ENCODE data around the gene PIH1D2. TPM values are rescaled to one million over a fixed set of nuclear protein-coding genes. Genes with fewer than 3 reads are reported as not detected.
"Not testable (repeated sequence)": the region's sequence is repeated elsewhere in the genome, so short reads cannot be mapped to it uniquely, and the experiment has no call there.

PIH1D2 gene
- total and polyA plus RNA-seq, 12 donors = 0.91 to 3.7 (median 2.2) TPM

- no peak for TF ChIP-seq POLR2A (IDR thresholded peaks at IDR 0.05)
- no peak for TF ChIP-seq CTCF (IDR thresholded peaks at IDR 0.05)
- DNase-seq = no peak
- intact Hi-C loops (cut with DNase I) = no loop called here
- H3K27ac ChIP-seq = no peak overlapping the region
- peaks cover 0 to 39% of the 10 kb centered on the region in 2 donors for H3K36me3 ChIP-seq (replicated peaks in 1 of 2)
- no peaks in the 10 kb centered on the region for H3K27me3 ChIP-seq
- no peaks in the 10 kb centered on the region for H3K4me1 ChIP-seq (replicated peaks in 1 of 2)
- no peaks in the 10 kb centered on the region for H3K9me3 ChIP-seq (replicated peaks in 1 of 3)
- WGBS, 4 donors = 84 to 88% (median 85%) methylated on average over 3 of the region's 3 CpGs
- no peak overlapping the region for H3K4me3 ChIP-seq
Observed at GRCh38 chr11:112051768-112052167, 22.0 kb downstream of the PIH1D2 start.

- TF ChIP-seq POLR2A (IDR thresholded peaks at IDR 0.05) (no peak), CTCF (IDR thresholded peaks at IDR 0.05) (no peak)
- Histone ChIP-seq H3K27me3 (no peaks in the 10 kb centered on the region), H3K36me3 (replicated peaks in 1 of 2) (peaks cover 0 to 42% of the 10 kb centered on the region in 2 donors), H3K9me3 (replicated peaks in 1 of 3) (no peaks in the 10 kb centered on the region), H3K4me3 (no peak overlapping the region), H3K4me1 (replicated peaks in 1 of 2) (no peaks in the 10 kb centered on the region), H3K27ac (no peak overlapping the region)
- no peak for DNase-seq
- intact Hi-C loops (cut with DNase I) = no loop called here
- WGBS, 4 donors = 72 to 86% (median 82%) methylated on average over 3 of the region's 3 CpGs
Observed at GRCh38 chr11:112050721-112051120, 23.1 kb downstream of the PIH1D2 start.

- intact Hi-C loops (cut with DNase I) = no loop called here
- peaks cover 0 to 51% of the 10 kb centered on the region in 2 donors for H3K36me3 ChIP-seq (replicated peaks in 1 of 2)
- H3K4me1 ChIP-seq (replicated peaks in 1 of 2) = no peaks in the 10 kb centered on the region
- no peak overlapping the region for H3K4me3 ChIP-seq
- no peak overlapping the region for H3K27ac ChIP-seq
- TF ChIP-seq CTCF (IDR thresholded peaks at IDR 0.05) (no peak), POLR2A (IDR thresholded peaks at IDR 0.05) (no peak)
- H3K9me3 ChIP-seq (replicated peaks in 1 of 3) = no peaks in the 10 kb centered on the region
- 48 to 50% (median 49%) methylated on average over 2 of the region's 2 CpGs for WGBS, 4 donors
- H3K27me3 ChIP-seq = no peaks in the 10 kb centered on the region
- no peak for DNase-seq
Observed at GRCh38 chr11:112049777-112050176, 24.0 kb downstream of the PIH1D2 start.

GRCh38 chr11:112048256-112048655 lies 25.6 kb downstream of the PIH1D2 start:
- H3K4me1 ChIP-seq (replicated peaks in 1 of 2); H3K9me3 ChIP-seq (replicated peaks in 1 of 3); H3K4me3 ChIP-seq; DNase-seq; H3K27me3 ChIP-seq; intact Hi-C loops (cut with DNase I): not testable (repeated sequence)
- peak overlapping the region in 2 of 5 donors; percentile 13 to 32 for H3K27ac ChIP-seq
- peaks cover 0 to 58% of the 10 kb centered on the region in 2 donors for H3K36me3 ChIP-seq (replicated peaks in 1 of 2)
- 91 to 99% (median 96%) methylated on average over 3 of the region's 3 CpGs for WGBS, 4 donors

- H3K4me3 ChIP-seq; H3K27ac ChIP-seq; H3K27me3 ChIP-seq; DNase-seq; H3K9me3 ChIP-seq (replicated peaks in 1 of 3); intact Hi-C loops (cut with DNase I); H3K4me1 ChIP-seq (replicated peaks in 1 of 2): not testable (repeated sequence)
- peaks cover 0 to 44% of the 10 kb centered on the region in 2 donors for H3K36me3 ChIP-seq (replicated peaks in 1 of 2)
- 96 to 100% (median 99%) methylated on average over 2 of the region's 2 CpGs for WGBS, 4 donors
Observed at GRCh38 chr11:112046647-112047046, 27.2 kb downstream of the PIH1D2 start.
